C4-2B (cell line): Measurements from ENCODE around the gene HACD4.

Source experiments
- CTCF ChIP-seq: fragments of 450-650 bp; conservative IDR thresholded peaks from 2 replicates; pipeline ENCODE4 v1.5.1; 2017; ENCODE audit warnings: mild to moderate bottlenecking
- ZFX ChIP-seq: fragments of 450-650 bp; IDR thresholded peaks from 2 replicates; pipeline ENCODE4 v1.6.1; 2017

- TF ChIP-seq CTCF (no peak), ZFX (no peak)
Measured at GRCh38 chr9:21077781-21078180, 46.3 kb upstream of the HACD4 start, which contains the start of gene IFNB1.
